Hepatocyte (in vitro differentiated cells): ENCODE results near the gene STK11. TPM values are rescaled to one million over a fixed set of nuclear protein-coding genes. Genes with fewer than 3 reads are reported as not detected.

Experiments
- DNase-seq: peaks from one replicate; pipeline ENCODE4 v3.0.0-alpha.2; 2016; ENCODE audit warnings: low spot score
- H2AFZ ChIP-seq: fragments of 200-600 bp; sonication (generic); 2 replicates; pipeline ENCODE4 v1.6.0; 2016; ENCODE audit warnings: antibody characterized with exemption, mild to moderate bottlenecking
- H3K27ac ChIP-seq: fragments of 200-600 bp; sonication (generic); 2 replicates; pipeline ENCODE4 v1.5.1; 2016; ENCODE audit warnings: mild to moderate bottlenecking
- H3K27me3 ChIP-seq: fragments of 200-600 bp; sonication (generic); 2 replicates; pipeline ENCODE4 v1.6.1; 2016
- H3K36me3 ChIP-seq: fragments of 200-600 bp; sonication (generic); replicated peaks from 2 replicates; pipeline ENCODE4 v1.5.1; 2016; ENCODE audit warnings: low read depth; ENCODE audit not compliant: insufficient read depth
- H3K4me1 ChIP-seq: fragments of 200-600 bp; sonication (generic); 2 replicates; pipeline ENCODE4 v1.5.1; 2016; ENCODE audit warnings: mild to moderate bottlenecking, moderate library complexity; ENCODE audit not compliant: insufficient read depth
- H3K4me2 ChIP-seq: fragments of 200-600 bp; sonication (generic); 2 replicates; pipeline ENCODE4 v1.6.0; 2016
- H3K4me3 ChIP-seq: fragments of 200-600 bp; sonication (generic); 2 replicates; pipeline ENCODE4 v1.5.1; 2016; ENCODE audit warnings: mild to moderate bottlenecking
- H3K79me2 ChIP-seq: fragments of 200-600 bp; sonication (generic); 2 replicates; pipeline ENCODE4 v1.6.0; 2017; ENCODE audit warnings: mild to moderate bottlenecking
- H3K9me2 ChIP-seq: fragments of 200-600 bp; sonication (generic); replicated peaks from 2 replicates; pipeline ENCODE4 v1.6.0; 2017; ENCODE audit warnings: mild to moderate bottlenecking; ENCODE audit not compliant: insufficient read depth
- H3K9me3 ChIP-seq: fragments of 200-600 bp; sonication (generic); 2 replicates; pipeline ENCODE4 v1.5.1; 2016; ENCODE audit warnings: low read depth, mild to moderate bottlenecking
- H4K20me1 ChIP-seq: fragments of 200-600 bp; sonication (generic); 2 replicates; pipeline ENCODE4 v1.6.0; 2016; ENCODE audit warnings: mild to moderate bottlenecking; ENCODE audit not compliant: insufficient read depth, poor library complexity, severe bottlenecking
- EZH2 ChIP-seq: fragments of 200-600 bp; sonication (generic); IDR thresholded peaks from 2 replicates; pipeline ENCODE4 v1.6.1; 2016; ENCODE audit warnings: antibody characterized with exemption, mild to moderate bottlenecking, borderline replicate concordance
- EZH2phosphoT487 ChIP-seq: fragments of 200-600 bp; sonication (generic); IDR thresholded peaks from one replicate; pipeline ENCODE4 v1.6.1; 2018; ENCODE audit warnings: antibody characterized with exemption, mild to moderate bottlenecking, low read depth, moderate library complexity; ENCODE audit not compliant: unreplicated experiment, severe bottlenecking
- WGBS: methylation state at CpG from one replicate; pipeline ENCODE4 v1.1.6; 2016; ENCODE audit warnings: low lambda C conversion rate; ENCODE audit errors: missing lambda C conversion rate; 5-methylcytosine and 5-hydroxymethylcytosine counted together
- polyA plus RNA-seq: library from polyadenylated mRNA; unstranded; fragments of >200 nt; fragmentation: Nextera tagmentation; extraction: Ambion mirVana; gene quantifications from 2 replicates; pipeline ENCODE4 v1.2.1, GENCODE V29; 2016
- total RNA-seq: library from RNA; depleted of rRNA; stranded (reverse); fragments of >200 nt; gene quantifications from 2 replicates; pipeline ENCODE4 v1.2.3, GENCODE V29; 2014
- TF ChIP-seq, protein P1 (sequence below): fragments of 200-600 bp; sonication (generic); IDR thresholded peaks from 2 replicates; pipeline ENCODE4 v1.5.1; 2016; ENCODE audit warnings: antibody characterized with exemption, mild to moderate bottlenecking; ENCODE audit not compliant: poor library complexity

Gene STK11
- total and polyA plus RNA-seq, 2 experiments from 2014 or later: 48.9 to 76.6 TPM

DNA sequence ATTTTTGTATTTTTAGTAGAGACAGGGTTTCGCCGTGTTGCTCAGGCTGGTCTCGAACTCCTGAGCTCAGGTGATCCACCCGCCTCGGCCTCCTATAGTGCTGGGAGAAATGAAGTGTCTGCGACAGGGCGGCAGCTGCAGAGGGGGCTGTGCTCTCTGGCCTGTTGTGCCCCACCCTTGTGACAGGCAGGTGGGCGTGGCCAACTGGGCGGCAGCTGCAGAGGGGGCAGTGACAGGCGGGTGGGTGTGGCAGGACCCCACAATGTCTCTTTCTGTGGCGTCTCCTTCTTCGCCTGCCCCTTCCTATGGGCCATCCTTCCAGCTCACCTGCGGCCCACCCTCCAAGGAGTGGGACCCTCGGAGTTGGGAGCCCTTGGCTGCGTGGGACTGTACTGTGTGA lies 11.8 kb downstream of the STK11 start:
- H3K4me2 ChIP-seq: no peak overlapping the region
- H3K4me1 ChIP-seq: peaks cover 12% of the 10 kb centered on the region
- TF ChIP-seq EZH2: no peak
- no peak for TF ChIP-seq EZH2phosphoT487
- TF ChIP-seq, protein P1, sequence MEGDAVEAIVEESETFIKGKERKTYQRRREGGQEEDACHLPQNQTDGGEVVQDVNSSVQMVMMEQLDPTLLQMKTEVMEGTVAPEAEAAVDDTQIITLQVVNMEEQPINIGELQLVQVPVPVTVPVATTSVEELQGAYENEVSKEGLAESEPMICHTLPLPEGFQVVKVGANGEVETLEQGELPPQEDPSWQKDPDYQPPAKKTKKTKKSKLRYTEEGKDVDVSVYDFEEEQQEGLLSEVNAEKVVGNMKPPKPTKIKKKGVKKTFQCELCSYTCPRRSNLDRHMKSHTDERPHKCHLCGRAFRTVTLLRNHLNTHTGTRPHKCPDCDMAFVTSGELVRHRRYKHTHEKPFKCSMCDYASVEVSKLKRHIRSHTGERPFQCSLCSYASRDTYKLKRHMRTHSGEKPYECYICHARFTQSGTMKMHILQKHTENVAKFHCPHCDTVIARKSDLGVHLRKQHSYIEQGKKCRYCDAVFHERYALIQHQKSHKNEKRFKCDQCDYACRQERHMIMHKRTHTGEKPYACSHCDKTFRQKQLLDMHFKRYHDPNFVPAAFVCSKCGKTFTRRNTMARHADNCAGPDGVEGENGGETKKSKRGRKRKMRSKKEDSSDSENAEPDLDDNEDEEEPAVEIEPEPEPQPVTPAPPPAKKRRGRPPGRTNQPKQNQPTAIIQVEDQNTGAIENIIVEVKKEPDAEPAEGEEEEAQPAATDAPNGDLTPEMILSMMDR: no peak
- no peaks in the 10 kb centered on the region for H3K27me3 ChIP-seq
- no peaks in the 10 kb centered on the region for H3K36me3 ChIP-seq
- H3K27ac ChIP-seq: no peak overlapping the region
- H3K9me2 ChIP-seq: no peaks in the 10 kb centered on the region
- WGBS: 89% methylated on average over 15 of the region's 15 CpGs
- no peak overlapping the region for H3K4me3 ChIP-seq
- no peaks in the 10 kb centered on the region for H3K9me3 ChIP-seq
- no peak for DNase-seq
- peaks cover 86% of the 10 kb centered on the region for H3K79me2 ChIP-seq
- H4K20me1 ChIP-seq: peaks cover 54% of the 10 kb centered on the region
- no peak overlapping the region for H2AFZ ChIP-seq

DNA sequence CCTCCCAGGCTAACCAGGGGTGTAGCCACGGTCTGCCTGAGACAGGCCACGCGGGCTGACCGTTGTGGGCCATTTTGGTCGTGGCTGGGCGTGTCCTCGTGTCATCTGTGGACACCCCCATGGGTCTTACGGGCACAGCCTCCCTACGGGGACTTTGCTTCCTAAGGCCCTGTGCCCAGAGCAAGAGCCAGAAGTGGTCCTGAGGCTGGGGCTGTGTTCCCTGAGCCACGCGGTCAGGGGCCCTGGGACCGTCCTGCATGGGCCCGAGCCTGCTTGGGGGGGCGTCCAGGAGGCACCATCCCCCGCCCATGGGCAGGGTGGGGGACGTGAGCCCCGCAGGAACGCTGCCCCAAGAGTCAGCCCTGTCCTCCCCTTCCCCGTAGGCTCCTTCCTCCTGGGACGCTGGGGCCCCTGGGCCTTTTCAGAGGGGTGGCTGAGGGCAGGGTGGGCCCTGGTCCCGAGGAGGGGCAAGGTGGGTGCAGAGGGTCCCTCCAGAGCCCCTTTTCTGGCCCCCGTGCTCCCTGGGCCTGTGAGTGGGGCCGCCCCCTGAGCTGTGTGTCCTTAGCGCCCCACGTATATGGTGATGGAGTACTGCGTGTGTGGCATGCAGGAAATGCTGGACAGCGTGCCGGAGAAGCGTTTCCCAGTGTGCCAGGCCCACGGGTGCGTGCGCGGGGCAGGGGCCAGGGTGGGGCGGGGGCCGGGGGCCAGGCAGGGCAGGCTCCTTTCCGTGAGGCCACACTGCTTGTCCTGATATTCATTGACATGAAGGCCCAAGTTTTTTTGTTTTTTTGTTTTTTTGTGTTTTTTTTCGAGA lies 13.4 kb downstream of the STK11 start:
- TF ChIP-seq EZH2 (no peak), EZH2phosphoT487 (no peak)
- TF ChIP-seq, protein P1: no peak
- WGBS: 93% methylated on average over 26 of the region's 37 CpGs
- Histone ChIP-seq H3K36me3 (no peaks in the 10 kb centered on the region), H3K9me2 (no peaks in the 10 kb centered on the region), H3K27me3 (no peaks in the 10 kb centered on the region), H3K4me3 (no peak overlapping the region), H3K4me2 (no peak overlapping the region), H4K20me1 (peaks cover 47% of the 10 kb centered on the region), H2AFZ (no peak overlapping the region), H3K9me3 (no peaks in the 10 kb centered on the region), H3K79me2 (peaks cover 76% of the 10 kb centered on the region), H3K4me1 (peaks cover 4% of the 10 kb centered on the region), H3K27ac (no peak overlapping the region)
- DNase-seq: no peak

DNA sequence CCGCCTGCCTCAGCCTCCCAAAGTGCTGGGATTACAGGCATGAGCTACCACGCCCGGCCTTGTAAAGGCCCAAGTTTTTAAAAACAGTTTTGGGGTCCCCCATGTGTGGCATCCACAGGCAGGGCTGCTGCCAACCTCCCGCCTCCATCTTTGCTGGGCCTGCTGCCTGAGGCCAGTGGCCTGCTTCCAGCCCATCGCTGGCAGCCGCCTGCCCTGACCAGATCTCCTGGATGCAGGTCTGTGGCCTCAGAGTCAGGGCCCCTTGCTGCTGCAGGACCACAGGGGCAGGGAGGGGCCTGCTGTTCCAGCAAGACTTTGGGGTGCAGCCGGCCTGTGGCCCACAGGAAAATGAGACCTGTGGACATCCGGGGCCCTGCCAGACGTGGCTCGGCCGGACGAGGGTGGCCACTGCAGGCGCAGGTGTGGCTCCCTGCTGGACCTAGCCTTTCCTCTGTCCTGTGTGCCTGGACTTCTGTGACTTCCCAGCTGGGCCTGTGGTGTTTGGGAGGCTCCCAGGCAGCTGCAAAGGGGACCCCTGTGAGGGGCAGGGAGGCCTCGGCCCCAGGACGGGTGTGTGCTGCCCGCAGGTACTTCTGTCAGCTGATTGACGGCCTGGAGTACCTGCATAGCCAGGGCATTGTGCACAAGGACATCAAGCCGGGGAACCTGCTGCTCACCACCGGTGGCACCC lies 14.4 kb downstream of the STK11 start:
- Histone ChIP-seq H3K27ac (no peak overlapping the region), H3K9me3 (no peaks in the 10 kb centered on the region), H2AFZ (no peak overlapping the region), H3K36me3 (no peaks in the 10 kb centered on the region), H3K79me2 (peaks cover 66% of the 10 kb centered on the region), H3K9me2 (no peaks in the 10 kb centered on the region), H3K4me1 (no peaks in the 10 kb centered on the region), H4K20me1 (peaks cover 38% of the 10 kb centered on the region), H3K4me2 (no peak overlapping the region), H3K4me3 (no peak overlapping the region), H3K27me3 (no peaks in the 10 kb centered on the region)
- no peak for DNase-seq
- TF ChIP-seq EZH2 (no peak), EZH2phosphoT487 (no peak)
- TF ChIP-seq, protein P1: no peak
- WGBS: 95% methylated on average over 19 of the region's 19 CpGs
